Panc1 (cell line): ENCODE measurements around the gene CMIP.

ENCODE experiments used
- POLR2AphosphoS5 ChIP-seq: IDR thresholded peaks from 2 replicates; pipeline ENCODE4 v1.6.1; 2012; ENCODE audit warnings: mild to moderate bottlenecking, low read depth, low read length, moderate library complexity
- SIN3A ChIP-seq: IDR thresholded peaks from 2 replicates; pipeline ENCODE4 v1.6.1; 2012; ENCODE audit warnings: low read depth, mild to moderate bottlenecking, low read length, moderate library complexity, borderline replicate concordance; ENCODE audit not compliant: insufficient read depth

DNA sequence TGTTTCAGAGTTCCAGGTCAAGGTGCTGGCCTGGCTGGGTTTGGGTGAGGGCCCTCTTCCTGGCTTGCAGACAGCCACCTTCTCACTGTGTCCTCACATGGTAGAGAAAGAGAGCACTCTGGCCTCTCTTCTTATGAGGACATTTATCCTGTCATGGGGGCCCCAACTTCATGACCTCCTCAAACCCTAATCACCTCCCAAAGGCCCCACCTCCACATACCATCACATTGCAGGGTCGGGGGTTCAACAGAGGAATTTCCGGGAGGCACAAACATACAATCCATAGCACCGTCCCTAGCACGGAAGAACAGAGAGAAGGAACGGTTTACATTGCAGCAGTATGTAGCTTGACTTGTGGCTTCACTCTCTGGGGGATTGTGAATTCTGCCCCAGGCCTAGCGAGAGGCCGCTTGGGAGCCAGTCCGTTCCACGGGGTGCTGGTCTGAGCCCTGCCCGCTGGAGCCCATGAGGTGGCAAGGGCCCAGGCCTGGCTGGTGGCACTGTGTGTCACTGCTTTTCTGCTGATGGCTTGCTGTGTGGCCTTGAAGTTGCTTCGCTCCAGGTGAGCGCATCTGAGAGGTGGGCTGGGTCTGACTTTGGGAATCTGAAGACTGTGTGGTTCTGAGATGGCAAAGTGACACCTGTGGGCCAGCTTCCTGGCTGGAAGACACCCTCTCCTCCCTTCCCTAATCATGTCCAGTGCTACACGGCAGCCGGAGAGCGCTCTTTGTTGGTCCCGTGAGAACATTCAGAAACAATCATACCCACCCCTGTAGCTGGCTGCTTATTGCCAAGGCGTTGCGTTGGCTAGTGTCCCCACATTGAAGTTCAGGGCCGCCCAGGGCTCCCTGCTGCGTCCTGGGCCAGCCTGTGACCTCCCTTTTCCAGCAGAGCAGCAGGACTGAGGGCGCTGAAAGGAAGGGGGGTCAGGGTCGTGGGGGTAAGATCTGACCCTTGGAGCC, 98.3 kb downstream of the CMIP start:
- TF ChIP-seq SIN3A, result no peak
- no peak for TF ChIP-seq POLR2AphosphoS5
